Neutrophil (primary cell): ENCODE measurements around the gene RAPH1.
"Not testable (repeated sequence)": the region's sequence is repeated elsewhere in the genome, so short reads cannot be mapped to it uniquely, and the experiment has no call there.

Source experiments
- H3K27ac ChIP-seq: fragments of 200-600 bp; sonication (generic); 2 replicates; pipeline ENCODE4 v1.5.1; 2016; ENCODE audit warnings: mild to moderate bottlenecking, moderate library complexity
- H3K27me3 ChIP-seq: fragments of 200-600 bp; sonication (generic); 2 replicates; pipeline ENCODE4 v1.6.0; 2016; ENCODE audit warnings: mild to moderate bottlenecking
- H3K36me3 ChIP-seq: fragments of 200-600 bp; sonication (generic); 2 replicates; pipeline ENCODE4 v1.5.1; 2017
- H3K4me1 ChIP-seq, 2 experiments: fragments of 200-600 bp in 1 of 2; sonication (generic) in 1 of 2; 1 replicate in 1 of 2; 2 replicates in 1 of 2; pipeline versions ENCODE4 v1.5.1 to v1.6.1; 2013 to 2016; ENCODE audit warnings: low read depth in 1 of 2, low read length in 1 of 2, mild to moderate bottlenecking in 1 of 2, moderate library complexity in 1 of 2; ENCODE audit not compliant: control insufficient read depth in 1 of 2, insufficient read depth in 1 of 2
- H3K4me3 ChIP-seq, 2 experiments: fragments of 200-600 bp in 1 of 2; sonication (generic) in 1 of 2; 1 replicate in 1 of 2; 2 replicates in 1 of 2; pipeline ENCODE4 v1.5.1; 2013 to 2016; ENCODE audit warnings: low read depth in 1 of 2, low read length in 1 of 2, mild to moderate bottlenecking in 1 of 2, moderate library complexity in 1 of 2
- H3K9me3 ChIP-seq: fragments of 200-600 bp; sonication (generic); 2 replicates; pipeline ENCODE4 v1.5.1; 2016
- TF ChIP-seq, protein P1 (sequence below): fragments of 200-600 bp; sonication (generic); IDR thresholded peaks from 2 replicates; pipeline ENCODE4 v1.5.1; 2016; ENCODE audit warnings: antibody characterized with exemption

Gene RAPH1

DNA sequence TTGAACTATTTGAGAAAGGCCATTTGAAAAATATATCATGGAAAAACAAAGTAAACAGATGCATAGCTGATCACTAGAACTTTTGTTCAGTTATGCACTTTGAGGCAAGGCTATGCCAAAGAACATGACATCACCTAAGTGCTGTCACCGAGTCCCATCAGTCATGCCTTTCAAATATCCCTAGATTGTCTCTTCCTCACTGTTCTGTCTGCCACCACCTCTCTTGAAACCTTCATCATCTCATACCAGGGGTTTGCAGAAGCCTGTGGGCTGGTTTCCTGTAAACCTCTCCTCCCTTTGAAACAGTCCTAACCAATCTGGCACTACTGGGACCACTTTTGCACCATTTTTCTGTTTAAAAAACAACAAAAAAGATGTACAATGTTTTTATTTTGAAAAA lies 12.3 kb upstream of the RAPH1 start:
- Histone ChIP-seq H3K36me3 (no peaks in the 10 kb centered on the region), H3K27me3 (peaks cover 40% of the 10 kb centered on the region), H3K9me3 (no peaks in the 10 kb centered on the region), H3K4me3 (no peak overlapping the region), H3K27ac (no peak overlapping the region), H3K4me1 (no peaks in the 10 kb centered on the region)
- TF ChIP-seq, protein P1, sequence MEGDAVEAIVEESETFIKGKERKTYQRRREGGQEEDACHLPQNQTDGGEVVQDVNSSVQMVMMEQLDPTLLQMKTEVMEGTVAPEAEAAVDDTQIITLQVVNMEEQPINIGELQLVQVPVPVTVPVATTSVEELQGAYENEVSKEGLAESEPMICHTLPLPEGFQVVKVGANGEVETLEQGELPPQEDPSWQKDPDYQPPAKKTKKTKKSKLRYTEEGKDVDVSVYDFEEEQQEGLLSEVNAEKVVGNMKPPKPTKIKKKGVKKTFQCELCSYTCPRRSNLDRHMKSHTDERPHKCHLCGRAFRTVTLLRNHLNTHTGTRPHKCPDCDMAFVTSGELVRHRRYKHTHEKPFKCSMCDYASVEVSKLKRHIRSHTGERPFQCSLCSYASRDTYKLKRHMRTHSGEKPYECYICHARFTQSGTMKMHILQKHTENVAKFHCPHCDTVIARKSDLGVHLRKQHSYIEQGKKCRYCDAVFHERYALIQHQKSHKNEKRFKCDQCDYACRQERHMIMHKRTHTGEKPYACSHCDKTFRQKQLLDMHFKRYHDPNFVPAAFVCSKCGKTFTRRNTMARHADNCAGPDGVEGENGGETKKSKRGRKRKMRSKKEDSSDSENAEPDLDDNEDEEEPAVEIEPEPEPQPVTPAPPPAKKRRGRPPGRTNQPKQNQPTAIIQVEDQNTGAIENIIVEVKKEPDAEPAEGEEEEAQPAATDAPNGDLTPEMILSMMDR, result no peak

DNA sequence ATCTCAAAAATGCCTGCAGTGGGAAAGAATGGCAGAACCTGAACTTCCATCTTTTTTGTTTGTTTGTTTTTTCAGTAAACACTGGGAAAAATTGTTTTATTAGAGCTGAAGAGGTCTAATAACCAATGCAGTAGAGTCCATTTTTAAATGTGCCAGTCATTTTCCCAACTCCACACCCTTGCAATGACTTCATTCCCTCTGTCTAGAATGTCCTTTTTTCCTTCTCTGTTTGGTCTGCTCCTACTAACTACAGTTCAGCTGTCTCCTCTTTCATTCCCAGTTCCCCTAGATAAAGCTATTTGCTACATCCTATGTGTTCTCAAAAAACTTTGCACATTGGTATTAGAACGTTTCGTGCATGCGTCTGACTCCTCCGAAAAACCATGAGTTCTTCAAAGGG lies 9.3 kb upstream of the RAPH1 start:
- H3K9me3 ChIP-seq, result no peaks in the 10 kb centered on the region

DNA sequence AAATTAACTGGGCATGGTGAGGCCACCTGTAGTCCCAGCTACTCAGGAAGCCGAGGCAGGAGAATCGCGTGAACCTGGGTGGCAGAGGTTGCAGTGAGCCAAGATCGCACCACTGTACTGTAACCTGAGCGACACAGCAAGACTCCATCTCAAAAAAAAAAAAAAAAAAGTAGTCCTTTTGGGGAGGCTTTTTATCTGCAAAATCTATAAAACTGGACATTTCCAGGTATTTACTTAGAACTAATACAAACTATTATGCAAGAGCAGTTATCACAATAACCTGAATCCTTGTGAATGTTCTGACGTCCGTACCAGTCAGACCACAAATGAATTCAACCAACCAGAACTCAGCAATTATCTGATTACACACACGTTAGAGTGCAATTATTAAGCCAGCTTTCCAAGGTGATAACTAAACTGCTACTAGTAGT lies 8.8 kb upstream of the RAPH1 start:
- Histone ChIP-seq H3K36me3 (no peaks in the 10 kb centered on the region), H3K4me3 (no peak overlapping the region), H3K4me1 (no peaks in the 10 kb centered on the region), H3K9me3 (no peaks in the 10 kb centered on the region), H3K27me3 (peaks cover 58% of the 10 kb centered on the region), H3K27ac (no peak overlapping the region)
- TF ChIP-seq, protein P1, result no peak

More for the DNA sequence above, 9.3 kb upstream of the RAPH1 start:
- TF ChIP-seq, protein P1, result no peak
- no peak overlapping the region for H3K4me3 ChIP-seq
- no peak overlapping the region for H3K27ac ChIP-seq
- peaks cover 58% of the 10 kb centered on the region for H3K27me3 ChIP-seq
- no peaks in the 10 kb centered on the region for H3K36me3 ChIP-seq
- H3K4me1 ChIP-seq, result no peaks in the 10 kb centered on the region

DNA sequence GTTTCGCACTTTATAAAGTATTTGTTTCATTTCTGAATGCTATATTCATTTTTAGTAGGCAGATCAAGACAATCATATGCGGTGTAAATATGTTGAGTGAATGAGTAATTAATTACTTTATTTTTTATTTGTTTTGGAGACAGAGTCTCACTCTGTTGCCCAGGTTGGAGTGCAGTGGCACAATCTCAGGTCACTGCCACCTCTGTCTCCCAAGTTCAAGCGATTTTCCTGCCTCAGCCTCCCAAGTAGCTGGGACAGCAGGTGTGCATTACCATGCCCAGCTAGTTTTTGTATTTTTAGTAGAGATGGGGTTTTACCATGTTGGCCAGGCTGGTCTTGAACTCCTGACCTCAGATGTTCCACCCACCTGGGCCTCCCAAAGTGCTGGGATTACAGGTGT lies 5.5 kb upstream of the RAPH1 start:
- not testable (repeated sequence) for H3K4me1 ChIP-seq, H3K27ac ChIP-seq, H3K4me3 ChIP-seq, H3K36me3 ChIP-seq, H3K9me3 ChIP-seq
- peaks cover 80% of the 10 kb centered on the region for H3K27me3 ChIP-seq

DNA sequence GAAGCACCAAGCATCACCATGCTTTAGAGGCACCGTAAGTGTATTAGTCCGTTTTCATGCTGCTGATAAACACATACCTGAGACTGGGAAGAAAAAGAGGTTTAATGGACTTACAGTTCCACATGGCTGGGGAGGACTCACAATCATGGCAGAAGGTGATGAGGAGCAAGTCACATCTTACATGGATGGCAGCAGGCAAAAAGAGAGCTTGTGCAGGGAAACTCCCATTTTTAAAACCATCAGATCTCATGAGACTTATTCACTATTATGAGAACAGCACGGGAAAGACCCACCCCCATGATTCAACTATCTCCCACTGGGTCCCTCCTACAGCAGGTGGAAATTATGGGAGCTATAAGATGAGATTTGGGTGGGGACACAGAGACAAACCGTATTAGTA lies 3.1 kb upstream of the RAPH1 start:
- H3K27me3 ChIP-seq, result peaks cover 94% of the 10 kb centered on the region
- peaks cover 6 to 11% of the 10 kb centered on the region in 2 experiments for H3K4me1 ChIP-seq
- H3K9me3 ChIP-seq, H3K4me3 ChIP-seq, H3K36me3 ChIP-seq, H3K27ac ChIP-seq: not testable (repeated sequence)

DNA sequence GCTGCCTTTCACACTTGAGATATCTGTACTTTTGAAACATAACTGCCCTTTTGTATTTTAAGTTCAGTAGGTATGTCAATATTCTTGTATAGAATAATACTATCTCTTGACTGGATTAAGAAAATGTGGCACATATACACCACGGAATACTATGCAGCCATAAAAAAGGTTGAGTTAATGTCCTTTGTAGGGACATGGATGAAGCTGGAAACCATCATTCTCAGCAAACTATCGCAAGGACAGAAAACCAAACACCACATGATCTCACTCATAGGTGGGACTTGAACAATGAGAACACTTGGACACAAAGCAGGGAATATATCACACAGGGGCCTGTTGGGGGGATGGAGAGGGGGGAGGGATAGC lies 1.5 kb upstream of the RAPH1 start:
- not testable (repeated sequence) for H3K36me3 ChIP-seq, H3K9me3 ChIP-seq, H3K27ac ChIP-seq, H3K4me3 ChIP-seq
- Histone ChIP-seq H3K4me1 (peaks cover 6 to 11% of the 10 kb centered on the region in 2 experiments), H3K27me3 (peaks cover 98% of the 10 kb centered on the region)

DNA sequence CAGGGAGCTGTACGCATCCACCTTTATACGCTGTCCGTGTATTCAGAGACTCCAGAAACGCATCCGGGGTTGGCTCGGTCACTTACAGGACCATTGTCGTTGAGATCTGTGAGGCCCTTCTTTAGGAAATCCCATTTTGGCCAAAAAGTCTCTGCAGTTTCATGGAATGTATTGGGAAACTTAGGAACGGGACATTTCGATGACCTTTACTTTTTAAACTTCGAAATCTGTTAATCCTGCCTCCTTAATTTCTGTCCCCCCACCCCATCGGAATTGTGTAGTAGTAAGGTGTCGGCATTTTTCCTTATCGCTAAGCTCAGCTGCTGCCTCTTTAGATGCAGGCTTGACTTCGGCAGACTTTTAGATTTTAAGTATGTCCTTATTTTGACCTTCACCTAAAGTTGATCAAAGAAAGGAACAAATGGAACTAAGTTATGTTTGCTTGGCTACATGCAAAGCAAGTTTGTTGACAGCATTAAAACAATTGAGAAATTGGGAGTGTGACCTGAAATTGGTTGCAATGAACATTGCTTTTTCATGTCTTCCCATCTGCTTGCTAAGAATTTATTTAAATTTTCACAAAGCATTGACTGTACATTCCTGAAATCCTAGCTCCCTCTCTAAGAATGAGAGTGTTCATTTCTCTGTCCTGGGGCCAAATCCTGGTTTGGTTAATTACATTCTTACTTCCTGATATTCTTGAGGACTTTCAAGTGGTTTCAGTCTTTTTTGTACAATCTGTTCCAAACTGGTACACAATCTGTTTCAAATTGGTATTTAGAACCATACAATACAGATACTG lies 884 bp upstream of the RAPH1 start:
- Histone ChIP-seq H3K27ac (no peak overlapping the region), H3K4me3 (no peak overlapping the region), H3K4me1 (peaks cover 6 to 11% of the 10 kb centered on the region in 2 experiments), H3K9me3 (no peaks in the 10 kb centered on the region), H3K36me3 (no peaks in the 10 kb centered on the region), H3K27me3 (peaks cover 98% of the 10 kb centered on the region)
- TF ChIP-seq, protein P1, result no peak
